Ascending aorta (tissue), 2 donors: ENCODE results near the gene C3. TPM values are rescaled to one million over a fixed set of nuclear protein-coding genes. Genes with fewer than 3 reads are reported as not detected.
"Not testable (repeated sequence)": the region's sequence is repeated elsewhere in the genome, so short reads cannot be mapped to it uniquely, and the experiment has no call there.

ENCODE experiments used
- DNase-seq, 2 donors: peaks; one replicate each; pipeline ENCODE4 v3.0.0-alpha.2; 2019; ENCODE audit warnings: low spot score in 2 of 2
- H3K27ac ChIP-seq, 2 donors: fragments of 200-600 bp; sonication (generic); one replicate each; pipeline ENCODE4 v1.5.1; 2016 to 2017; ENCODE audit warnings: mild to moderate bottlenecking in 1 of 2
- H3K27me3 ChIP-seq: fragments of 200-600 bp; sonication (generic); one replicate; pipeline ENCODE4 v1.5.1; 2017
- H3K36me3 ChIP-seq, 2 donors: fragments of 200-600 bp; sonication (generic); one replicate each; pipeline ENCODE4 v1.5.1; 2016
- H3K4me1 ChIP-seq, 2 donors: fragments of 200-600 bp; sonication (generic); one replicate each; pipeline ENCODE4 v1.5.1; 2016 to 2017; ENCODE audit warnings: mild to moderate bottlenecking in 1 of 2
- H3K4me3 ChIP-seq, 2 donors: fragments of 200-600 bp; sonication (generic); one replicate each; pipeline ENCODE4 v1.5.1; 2016 to 2017; ENCODE audit warnings: mild to moderate bottlenecking in 1 of 2
- H3K9me3 ChIP-seq, 2 donors: fragments of 200-600 bp; sonication (generic); one replicate each; pipeline ENCODE4 v1.5.1; 2016
- intact Hi-C: fragments of 100-400 bp; cut with DNase I; formaldehyde crosslinking; loops from one replicate; pipeline ENCODE4 v1.15.1; 2023
- total RNA-seq: library from RNA; depleted of rRNA; stranded (reverse); fragments of >200 nt; gene quantifications from one replicate; pipeline ENCODE4 v1.1.0, GENCODE V29; 2016
- TF ChIP-seq, protein P1 (sequence below), 3 experiments: fragments of 200-600 bp in 2 of 3; fragments of 450-650 bp in 1 of 3; sonication (generic) in 2 of 3; IDR thresholded peaks; one replicate each; pipeline ENCODE4 v1.5.1; 2016 to 2019; ENCODE audit warnings: antibody characterized with exemption in 3 of 3, mild to moderate bottlenecking in 1 of 3, moderate library complexity in 1 of 3

Gene C3
- total RNA-seq, 1 donor from 2014 or later: 2,421 TPM

DNA sequence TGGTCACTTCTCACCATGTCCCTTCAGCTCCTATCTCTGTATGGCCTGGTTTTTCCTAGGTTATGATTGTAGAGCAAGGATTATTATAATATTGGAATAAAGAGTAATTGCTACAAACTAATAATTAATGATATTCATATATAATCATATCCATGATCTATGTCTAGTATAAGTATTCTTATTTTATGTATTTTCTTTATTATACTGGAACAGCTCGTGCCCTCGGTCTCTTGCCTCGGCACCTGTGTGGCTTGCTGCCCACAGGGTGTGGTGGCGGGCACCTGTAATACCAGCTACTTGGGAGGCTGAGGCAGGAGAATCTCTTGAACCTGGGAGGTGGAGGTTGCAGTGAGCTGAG is 87.0 kb downstream of the C3 start:
- TF ChIP-seq, protein P1, sequence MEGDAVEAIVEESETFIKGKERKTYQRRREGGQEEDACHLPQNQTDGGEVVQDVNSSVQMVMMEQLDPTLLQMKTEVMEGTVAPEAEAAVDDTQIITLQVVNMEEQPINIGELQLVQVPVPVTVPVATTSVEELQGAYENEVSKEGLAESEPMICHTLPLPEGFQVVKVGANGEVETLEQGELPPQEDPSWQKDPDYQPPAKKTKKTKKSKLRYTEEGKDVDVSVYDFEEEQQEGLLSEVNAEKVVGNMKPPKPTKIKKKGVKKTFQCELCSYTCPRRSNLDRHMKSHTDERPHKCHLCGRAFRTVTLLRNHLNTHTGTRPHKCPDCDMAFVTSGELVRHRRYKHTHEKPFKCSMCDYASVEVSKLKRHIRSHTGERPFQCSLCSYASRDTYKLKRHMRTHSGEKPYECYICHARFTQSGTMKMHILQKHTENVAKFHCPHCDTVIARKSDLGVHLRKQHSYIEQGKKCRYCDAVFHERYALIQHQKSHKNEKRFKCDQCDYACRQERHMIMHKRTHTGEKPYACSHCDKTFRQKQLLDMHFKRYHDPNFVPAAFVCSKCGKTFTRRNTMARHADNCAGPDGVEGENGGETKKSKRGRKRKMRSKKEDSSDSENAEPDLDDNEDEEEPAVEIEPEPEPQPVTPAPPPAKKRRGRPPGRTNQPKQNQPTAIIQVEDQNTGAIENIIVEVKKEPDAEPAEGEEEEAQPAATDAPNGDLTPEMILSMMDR (IDR thresholded peaks at IDR 0.05): peak in 1 of 3 experiments; percentile 10
- intact Hi-C loops: loop anchor here (2.0 kb wide), 1 partner anchor 229 kb away; no protein-coding TSS in a partner anchor
- not testable (repeated sequence) for H3K9me3 ChIP-seq

DNA sequence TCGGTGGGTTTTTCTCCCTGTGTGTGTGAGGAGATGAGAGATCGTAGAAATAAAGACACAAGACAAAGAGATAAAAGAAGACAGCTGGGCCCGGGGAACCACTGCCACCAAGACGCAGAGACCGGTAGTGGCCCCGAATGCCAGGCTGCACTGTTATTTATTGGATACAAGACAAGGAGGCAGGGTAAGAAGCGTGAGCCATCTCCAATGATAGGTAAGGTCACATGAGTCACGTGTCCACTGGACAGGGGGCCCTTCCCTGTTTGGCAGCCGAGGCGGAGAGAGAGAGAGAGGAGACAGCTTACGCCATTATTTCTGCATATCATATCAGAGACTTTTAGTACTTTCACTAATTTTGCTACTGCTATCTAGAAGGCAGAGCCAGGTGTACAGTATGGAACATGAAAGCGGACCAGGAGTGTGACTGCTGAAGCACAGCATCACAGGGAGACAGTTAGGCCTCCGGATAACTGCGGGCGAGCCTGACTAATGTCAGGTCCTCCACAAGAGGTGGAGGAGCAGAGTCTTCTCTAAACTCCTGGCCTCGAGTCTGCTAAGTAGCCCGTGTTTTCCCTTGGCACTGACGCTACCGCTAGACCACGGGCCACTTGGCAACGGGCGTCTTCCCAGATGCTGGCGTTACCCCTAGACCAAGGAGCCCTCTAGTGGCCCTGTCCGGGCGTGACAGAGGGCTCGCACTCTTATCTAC is 87.5 kb downstream of the C3 start:
- TF ChIP-seq, protein P1 (IDR thresholded peaks at IDR 0.05): peak; percentile 23 to 49 (median 45)
- H3K27ac ChIP-seq, H3K36me3 ChIP-seq, H3K4me3 ChIP-seq, H3K4me1 ChIP-seq, H3K9me3 ChIP-seq, H3K27me3 ChIP-seq: not testable (repeated sequence)
- intact Hi-C loops: loop anchor here (1.0 to 2.0 kb wide), 2 partner anchors 116 to 230 kb away; no protein-coding TSS in a partner anchor
- DNase-seq: peak; percentile 16 to 78

More for the DNA sequence above, 87.0 kb downstream of the C3 start:
- H3K36me3 ChIP-seq, H3K27ac ChIP-seq, DNase-seq, H3K27me3 ChIP-seq, H3K4me3 ChIP-seq, H3K4me1 ChIP-seq: not testable (repeated sequence)

DNA sequence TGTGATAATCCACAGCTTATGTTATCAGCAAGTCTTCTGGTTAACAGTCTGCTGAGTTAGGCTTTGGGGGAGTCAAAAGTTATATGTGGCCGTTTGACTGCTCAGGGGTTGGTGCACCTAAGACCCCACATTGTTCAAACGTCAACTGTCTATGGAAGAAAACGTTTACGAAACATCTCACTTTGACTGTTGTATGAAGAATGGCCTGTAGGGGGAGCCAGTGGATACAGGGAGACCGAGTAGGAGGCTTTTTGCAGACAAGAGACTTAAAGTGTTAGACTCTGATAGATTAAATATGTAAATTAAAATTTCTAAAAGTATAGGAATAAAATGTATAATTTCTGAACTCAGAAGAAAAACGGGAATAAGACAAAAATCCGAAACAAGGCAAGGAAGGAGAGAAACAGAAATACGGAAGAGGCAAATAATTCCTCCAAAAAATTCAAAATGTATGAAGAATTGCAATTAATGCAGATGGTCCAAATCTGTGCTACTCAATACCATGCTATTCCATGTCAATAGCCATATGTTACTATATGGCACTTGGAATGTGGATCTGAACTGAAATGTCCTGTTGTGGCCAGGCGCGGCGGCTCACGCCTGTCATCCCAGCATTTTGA is 88.3 kb downstream of the C3 start:
- no peaks in the 10 kb centered on the region for H3K9me3 ChIP-seq
- DNase-seq: peak in 1 of 2 donors; percentile 84
- TF ChIP-seq, protein P1 (IDR thresholded peaks at IDR 0.05): peak; percentile 57 to 84 (median 73)
- H3K36me3 ChIP-seq: no peaks in the 10 kb centered on the region
- H3K4me3 ChIP-seq: no peak overlapping the region
- no peaks in the 10 kb centered on the region for H3K4me1 ChIP-seq
- intact Hi-C loops: loop anchor here (1.0 to 2.0 kb wide), 2 partner anchors 115 to 231 kb away; no protein-coding TSS in a partner anchor
- no peak overlapping the region for H3K27ac ChIP-seq
- no peaks in the 10 kb centered on the region for H3K27me3 ChIP-seq

Other genes with a start within 250 kb of the C3 start
- gene DENND1C, start 238.9 kb downstream of the C3 start, total RNA-seq: 24.4 TPM
- 0.75 TPM for gene TUBB4A, start 218.3 kb downstream of the C3 start, total RNA-seq
- not detected for gene TNFSF9, start 189.6 kb downstream of the C3 start, total RNA-seq
- gene CD70, start 129.5 kb downstream of the C3 start, total RNA-seq: not detected
- 0.21 TPM for gene TNFSF14, start 50.5 kb downstream of the C3 start, total RNA-seq
- gene GPR108, start 16.9 kb upstream of the C3 start, total RNA-seq: 57.6 TPM
- gene TRIP10, start 19.0 kb upstream of the C3 start, total RNA-seq: 109 TPM
- gene SH2D3A, start 46.8 kb upstream of the C3 start, total RNA-seq: not detected
- gene VAV1, start 52.1 kb upstream of the C3 start, total RNA-seq: 4.4 TPM
- not detected for gene ADGRE1, start 166.9 kb upstream of the C3 start, total RNA-seq